Esophagus muscularis mucosa (tissue), 3 donors: ENCODE data around the gene BDH1.

Experiments used
- CTCF ChIP-seq, 3 experiments: fragments of 200-600 bp in 2 of 3; fragments of 450-650 bp in 1 of 3; sonication (generic) in 2 of 3; IDR thresholded peaks; one replicate each; pipeline ENCODE4 v1.5.1; 2017 to 2019; ENCODE audit warnings: antibody characterized with exemption in 3 of 3, mild to moderate bottlenecking in 2 of 3, moderate library complexity in 1 of 3
- POLR2A ChIP-seq: fragments of 450-650 bp; IDR thresholded peaks from one replicate; pipeline ENCODE4 v1.6.1; 2017; ENCODE audit warnings: antibody characterized with exemption, moderate library complexity, mild to moderate bottlenecking, low read depth
- POLR2AphosphoS5 ChIP-seq, 2 donors: sonication (generic); formaldehyde crosslinking; IDR thresholded peaks; one replicate each; pipeline ENCODE4 v1.6.1; 2017; ENCODE audit warnings: antibody characterized with exemption in 2 of 2

GRCh38 chr3:197603317-197603933 lies 47.7 kb upstream of the BDH1 start:
- TF ChIP-seq CTCF (IDR thresholded peaks at IDR 0.05) (no peak), POLR2AphosphoS5 (IDR thresholded peaks at IDR 0.05) (no peak), POLR2A (no peak)
